ENCODE measurements around the gene BLTP3A.

GRCh38 chr6:34774967-34775366 is 16.9 kb upstream of the BLTP3A start:
- TF ChIP-seq POLR2AphosphoS5 (IDR thresholded peaks at IDR 0.05; ENCODE audit: low read depth): no peak
- TF ChIP-seq CTCF (IDR thresholded peaks at IDR 0.05; ENCODE audit: insufficient read depth, low read length): no peak
- no peak for TF ChIP-seq SPI1 (IDR thresholded peaks at IDR 0.05; ENCODE audit: borderline replicate concordance, low read depth)
- TF ChIP-seq GABPA (IDR thresholded peaks at IDR 0.05; ENCODE audit: low read depth): no peak
- TF ChIP-seq REST (IDR thresholded peaks at IDR 0.05; ENCODE audit: insufficient replicate concordance, low read depth): no peak

Measured in HL-60 (cell line).